HG03097 (cell line): Measurements from ENCODE around the gene FIZ1.
"Not testable (repeated sequence)": the region's sequence is repeated elsewhere in the genome, so short reads cannot be mapped to it uniquely, and the experiment has no call there.

Experiments used
- ATAC-seq: cut with Tn5 transposase; IDR thresholded peaks from one replicate; pipeline ENCODE4 v1.9.1; 2021; ENCODE audit not compliant: unreplicated experiment, low FRiP score

FIZ1 gene

DNA sequence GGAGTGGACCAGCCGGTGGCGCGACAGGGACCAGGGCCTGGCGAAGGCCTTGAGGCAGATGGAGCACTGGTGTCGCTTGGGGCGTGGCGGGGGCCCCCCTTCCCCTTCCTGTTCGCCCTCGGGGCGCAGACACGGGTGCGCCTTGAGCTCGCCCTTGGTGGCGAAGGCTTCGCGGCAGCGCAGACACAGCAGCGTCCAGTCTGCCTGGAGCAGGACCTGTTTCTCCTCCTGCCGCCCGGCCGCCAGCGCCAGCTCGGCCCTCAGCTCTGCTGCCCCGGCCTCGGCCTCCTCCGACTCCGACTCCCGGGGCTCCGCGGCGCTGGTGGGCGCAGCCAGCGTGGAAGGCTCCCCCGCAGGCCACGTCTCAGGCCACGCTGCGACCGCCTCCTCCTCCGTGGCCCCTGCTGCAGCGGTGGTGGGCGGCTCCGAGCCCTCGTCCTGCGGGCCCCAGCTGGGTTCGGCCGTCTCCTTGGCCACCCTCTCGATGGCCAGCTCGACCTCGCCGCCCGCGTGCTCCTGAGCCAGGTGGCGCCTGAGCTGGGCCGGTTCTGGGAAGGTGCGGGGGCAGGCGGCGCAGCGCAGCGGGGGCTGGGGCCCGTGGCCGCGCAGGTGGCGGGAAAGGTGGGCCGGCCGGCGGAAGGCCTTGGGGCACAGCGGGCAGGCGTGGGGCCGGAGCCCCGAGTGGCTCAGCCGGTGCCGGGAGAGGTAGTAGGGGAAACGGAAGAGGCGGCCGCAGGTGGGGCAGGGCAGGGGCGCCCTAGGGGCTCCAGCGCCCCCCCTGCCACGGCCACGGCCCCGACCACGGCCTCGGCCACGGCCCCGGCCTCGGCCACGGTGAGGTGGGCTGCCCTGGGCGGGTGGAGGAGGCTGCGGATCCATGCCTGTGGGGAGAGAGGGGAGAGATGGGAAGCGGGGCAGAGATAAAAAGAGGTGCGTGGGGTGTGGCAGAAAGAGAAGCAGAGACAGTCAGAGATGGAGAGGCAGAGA lies 20.3 kb downstream of the FIZ1 start:
- ATAC-seq, result no peak

DNA sequence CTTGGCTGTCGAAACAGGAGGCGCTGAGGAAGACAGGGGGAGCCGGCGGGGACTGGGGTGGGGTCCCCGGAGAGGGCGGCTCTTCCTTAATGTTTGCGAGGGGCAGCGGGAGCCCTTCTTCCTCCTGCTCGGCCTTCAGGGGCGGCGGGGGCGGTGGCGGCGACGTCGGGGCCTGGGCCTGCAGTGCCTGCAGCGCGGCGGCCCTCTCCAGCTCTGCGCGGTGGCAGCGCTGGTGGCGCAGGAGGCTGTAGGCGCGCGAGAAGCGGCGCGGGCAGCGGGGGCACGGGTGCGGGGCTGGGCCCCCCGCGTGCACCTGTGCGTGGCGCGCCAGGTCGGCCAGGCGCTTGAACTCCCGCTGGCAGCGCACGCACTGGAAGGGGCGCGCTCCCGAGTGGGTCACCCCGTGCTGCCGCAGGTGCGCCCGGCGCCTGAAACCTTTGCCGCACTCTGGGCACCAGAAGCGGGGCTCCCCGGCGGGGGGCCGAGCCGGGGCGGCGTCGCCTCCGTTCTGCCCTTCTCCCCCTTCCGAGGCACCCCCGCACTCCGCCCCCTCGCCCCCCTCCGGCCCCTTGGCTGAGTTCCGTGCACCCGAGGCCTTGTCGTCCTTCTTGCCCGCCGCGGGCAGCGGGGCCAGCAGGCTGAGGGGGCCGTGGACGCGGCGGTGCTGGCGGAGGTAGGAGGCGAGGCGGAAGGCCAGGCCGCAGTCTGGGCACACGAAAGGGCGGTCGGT lies 21.1 kb downstream of the FIZ1 start:
- no peak for ATAC-seq

DNA sequence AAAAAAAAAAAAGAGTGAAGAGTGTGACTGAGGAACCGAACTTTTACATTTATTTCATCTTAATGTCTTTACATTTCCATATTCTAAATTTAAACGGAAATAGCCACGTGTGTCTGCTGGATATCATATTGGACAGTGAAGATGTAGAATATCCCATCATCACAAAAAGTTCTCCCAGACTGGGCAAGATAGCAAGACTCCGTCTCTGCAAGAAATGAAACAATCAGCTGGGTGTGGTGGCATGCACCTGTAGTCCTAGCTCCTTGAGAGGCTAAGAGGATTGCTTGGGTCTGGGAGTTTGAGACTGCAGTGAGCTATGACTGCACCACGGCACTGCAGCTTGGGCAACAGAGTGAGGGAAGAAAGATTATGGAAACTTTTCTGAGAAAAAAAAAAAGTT lies 22.6 kb downstream of the FIZ1 start:
- no peak for ATAC-seq

DNA sequence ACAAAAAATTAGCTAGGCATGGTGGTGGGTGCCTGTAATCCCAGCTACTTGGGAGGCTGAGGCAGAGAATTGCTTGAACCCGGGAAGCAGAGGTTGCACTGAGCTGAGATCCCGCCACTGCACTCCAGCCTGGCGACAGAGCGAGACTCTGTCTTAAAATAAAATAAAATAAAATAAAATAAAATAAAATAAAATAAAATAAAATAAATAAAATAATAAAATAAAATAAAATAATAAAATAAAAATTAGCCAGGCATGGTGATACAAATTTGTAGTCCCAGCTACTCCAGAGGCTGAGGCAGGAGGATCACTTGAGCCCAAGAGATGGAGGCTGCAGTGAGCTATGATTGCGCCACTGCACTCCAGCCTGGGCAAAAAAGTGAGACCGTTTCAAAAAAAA lies 25.4 kb downstream of the FIZ1 start:
- not testable (repeated sequence) for ATAC-seq

DNA sequence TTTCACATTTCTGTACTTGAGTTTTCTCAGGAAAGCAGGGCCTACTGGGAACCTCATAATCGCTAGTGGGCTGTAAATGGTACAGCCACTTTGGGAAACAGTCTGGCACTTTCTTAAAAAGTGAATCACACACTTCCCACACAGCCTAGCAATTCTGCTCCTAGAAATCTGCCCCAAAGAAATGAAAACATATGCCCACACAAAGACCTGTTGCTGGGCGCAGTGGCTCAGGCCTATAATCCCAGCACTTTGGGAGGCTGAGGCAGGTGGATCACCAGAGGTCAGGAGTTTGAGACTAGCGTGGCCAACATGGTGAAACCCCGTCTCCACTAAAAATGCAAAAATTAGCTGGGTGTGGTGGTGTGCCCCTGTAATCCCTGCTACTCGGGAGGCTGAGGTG lies 29.8 kb downstream of the FIZ1 start:
- ATAC-seq, result not testable (repeated sequence)

DNA sequence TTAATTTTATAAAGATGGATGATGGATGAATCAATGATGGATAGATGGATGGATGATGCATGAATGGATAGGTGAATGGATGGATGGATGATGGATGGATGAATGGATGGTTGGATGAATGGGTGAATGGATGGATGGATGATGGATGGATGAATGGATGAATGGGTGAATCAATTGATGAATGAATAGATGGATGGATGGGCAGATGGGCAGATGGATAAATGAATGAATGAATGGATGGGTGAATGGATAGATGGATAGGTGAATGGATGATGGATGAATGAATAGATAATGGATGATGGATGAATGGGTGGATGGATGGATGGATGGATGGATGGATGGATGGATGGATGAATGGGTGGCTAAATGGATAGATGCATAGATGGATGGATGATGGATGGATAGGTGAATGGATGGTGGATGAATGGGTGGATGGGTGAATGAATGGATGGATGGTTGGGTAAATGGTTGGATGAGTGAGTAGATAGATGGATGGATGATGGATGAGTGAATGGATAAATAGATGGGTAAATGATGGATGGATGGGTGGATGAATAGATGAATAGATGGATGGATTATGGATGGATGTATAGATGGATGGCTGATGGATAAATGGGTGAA lies 31.5 kb downstream of the FIZ1 start:
- no peak for ATAC-seq

DNA sequence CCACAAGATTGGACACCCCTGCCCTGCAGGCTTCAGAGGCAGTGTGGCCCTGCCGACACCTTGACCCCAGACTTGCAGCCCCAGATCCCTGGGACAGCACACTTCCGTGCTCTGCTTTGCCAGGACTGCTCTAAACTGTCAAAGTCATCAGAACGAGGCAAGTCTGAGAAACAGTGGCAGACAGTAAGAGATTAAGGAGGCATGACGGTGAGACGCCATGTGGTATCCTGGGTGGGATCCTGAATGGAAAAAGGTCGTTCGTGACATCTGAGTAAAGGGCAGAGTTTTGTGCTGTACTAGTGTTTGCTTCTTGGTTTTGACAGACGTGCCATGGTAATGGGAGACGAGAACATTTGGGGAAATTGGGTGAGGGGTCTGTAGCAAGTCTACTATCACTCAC lies 32.5 kb downstream of the FIZ1 start:
- no peak for ATAC-seq

DNA sequence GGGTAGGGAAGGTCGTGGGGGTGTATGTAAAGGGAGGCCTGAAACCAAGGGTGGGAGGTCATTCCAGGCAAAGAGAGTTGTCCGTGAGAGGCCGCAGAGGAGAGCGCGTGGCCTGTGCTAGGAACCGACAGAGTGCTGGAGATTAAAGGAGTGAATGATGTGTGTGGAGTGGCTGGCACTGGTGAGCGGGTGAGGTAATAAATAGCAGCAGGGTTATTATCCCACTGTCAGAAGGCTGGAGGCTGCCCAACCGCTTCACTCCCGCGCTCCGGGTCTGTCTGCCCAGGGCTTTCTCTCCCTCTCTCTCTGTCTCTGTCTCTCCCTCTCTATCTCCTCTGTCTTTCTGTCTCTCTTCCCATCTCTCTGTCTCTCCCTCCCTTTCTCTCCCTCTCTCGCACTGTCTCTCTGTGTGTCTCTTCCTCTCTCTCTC lies 36.0 kb downstream of the FIZ1 start:
- no peak for ATAC-seq

DNA sequence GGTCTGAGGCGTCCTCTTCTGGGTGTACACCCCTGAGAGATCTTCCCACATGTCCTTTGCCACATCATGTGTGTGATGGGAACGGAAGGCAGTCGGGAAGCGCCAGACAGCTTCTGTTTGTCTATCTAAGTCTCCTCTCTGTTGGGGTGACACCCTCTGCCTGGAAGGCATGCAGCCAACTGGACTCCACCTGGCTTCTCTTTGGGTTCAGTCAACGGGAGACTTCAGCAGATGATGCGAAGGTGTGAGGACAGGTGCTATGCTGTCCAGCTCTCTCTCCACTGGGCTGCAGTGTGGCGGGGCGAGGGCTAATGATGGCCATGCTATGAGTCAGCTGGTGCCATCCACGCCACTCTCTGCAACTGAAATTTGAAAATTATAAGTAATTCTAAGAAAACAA lies 39.6 kb downstream of the FIZ1 start:
- no peak for ATAC-seq

DNA sequence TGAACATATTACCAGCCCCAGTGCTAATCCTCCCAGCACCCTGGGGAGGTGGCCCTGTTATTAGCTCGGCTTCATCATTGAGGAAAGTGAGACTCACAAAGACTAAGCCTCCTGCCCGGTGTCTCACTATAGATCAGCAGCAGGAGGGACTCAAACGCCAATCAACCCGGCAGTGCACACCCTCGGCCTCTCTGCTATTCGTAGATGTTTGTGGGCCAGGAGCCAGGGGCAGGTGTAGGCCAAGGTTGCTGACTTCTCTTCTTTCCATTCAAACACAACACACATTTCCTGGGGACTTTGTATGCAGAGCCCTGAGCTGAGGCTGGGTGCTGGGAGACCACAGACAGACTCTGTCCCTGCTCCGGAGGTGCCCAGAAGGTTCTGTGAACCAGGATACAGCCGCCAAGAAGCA lies 44.6 kb downstream of the FIZ1 start:
- ATAC-seq, result no peak

DNA sequence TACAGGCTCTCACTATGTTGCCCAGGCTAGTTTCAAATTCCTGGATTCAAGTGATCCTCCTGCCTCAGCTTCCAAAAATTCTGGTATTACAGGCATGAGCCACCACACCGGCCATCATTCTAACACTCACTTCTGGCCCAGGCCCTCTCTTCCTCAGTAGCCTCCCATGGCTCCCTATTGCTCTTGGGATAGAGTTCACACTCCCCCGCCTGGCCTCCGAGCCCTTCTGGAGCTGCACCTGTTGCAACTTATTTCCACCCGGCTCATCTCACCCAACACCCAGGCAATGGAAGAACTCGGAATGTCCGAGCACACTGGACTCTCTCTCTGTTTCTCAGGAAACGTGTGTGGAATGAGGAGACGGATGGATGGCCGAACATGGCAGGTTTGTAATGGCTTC lies 45.0 kb downstream of the FIZ1 start:
- ATAC-seq, result no peak

DNA sequence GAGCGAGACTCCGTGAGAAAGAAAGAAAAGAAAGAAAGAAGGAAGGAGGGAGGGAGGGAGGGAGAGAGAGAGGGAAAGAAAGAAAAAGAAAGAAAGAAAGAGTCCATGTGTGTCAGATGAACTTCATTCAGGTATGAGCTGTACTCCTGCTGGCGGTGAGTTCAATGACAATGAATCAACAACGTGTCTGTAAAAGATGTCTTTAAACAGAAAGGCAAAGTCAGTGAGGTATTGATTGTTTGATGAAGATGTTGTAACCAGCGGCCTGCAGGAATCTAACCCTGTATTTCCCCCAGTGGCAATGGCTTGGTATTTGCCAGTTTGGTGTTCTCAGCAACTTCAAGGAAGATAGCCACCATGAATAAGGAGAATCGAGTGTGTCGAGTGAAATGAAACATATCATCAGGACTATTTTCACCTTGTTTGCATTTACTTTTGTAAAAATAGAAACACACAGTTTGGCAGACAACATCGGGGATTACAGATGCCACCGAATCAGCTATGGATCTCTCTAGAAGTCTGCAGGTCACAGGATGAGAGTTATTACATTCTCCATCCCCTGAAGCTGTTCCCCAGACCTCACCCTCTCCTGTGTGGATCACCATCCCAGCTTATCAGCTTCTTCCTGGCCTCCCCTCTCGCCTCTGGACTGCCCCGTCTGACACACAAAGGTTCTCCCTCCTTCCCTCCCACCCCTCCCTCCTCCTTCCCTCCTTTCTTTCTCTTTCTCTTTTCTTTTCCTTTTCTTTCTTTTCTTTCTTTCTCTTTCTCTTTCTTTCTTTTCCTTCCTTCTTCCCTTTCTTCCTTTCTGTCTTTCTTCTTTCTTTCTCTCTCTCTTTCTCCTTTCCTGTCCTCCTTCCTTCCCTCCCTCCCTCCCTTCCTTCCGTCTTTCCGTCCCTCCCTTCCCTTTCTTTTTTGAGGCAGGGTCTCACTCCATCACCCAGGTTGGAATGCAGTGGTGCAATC lies 45.8 kb downstream of the FIZ1 start:
- no peak for ATAC-seq

DNA sequence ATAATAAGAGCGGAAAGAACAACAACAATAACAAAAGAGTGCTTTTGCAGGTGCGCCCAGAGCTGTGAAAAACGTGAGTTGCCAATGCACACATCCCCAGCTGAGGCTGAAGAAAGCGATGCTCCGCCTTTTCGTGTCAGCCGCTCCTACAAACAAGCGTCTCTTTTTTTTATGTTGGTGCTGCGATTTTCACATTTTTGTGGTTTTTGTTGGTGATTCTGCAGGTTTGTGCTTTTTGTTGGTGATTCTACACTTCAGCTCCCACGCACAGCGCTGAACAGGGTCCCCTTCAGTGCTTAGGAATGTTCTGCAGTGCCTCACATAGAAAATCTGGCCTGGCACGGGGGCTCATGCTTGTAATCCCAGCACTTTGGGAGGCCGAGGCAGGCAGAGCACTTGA lies 46.7 kb downstream of the FIZ1 start:
- ATAC-seq, result no peak

DNA sequence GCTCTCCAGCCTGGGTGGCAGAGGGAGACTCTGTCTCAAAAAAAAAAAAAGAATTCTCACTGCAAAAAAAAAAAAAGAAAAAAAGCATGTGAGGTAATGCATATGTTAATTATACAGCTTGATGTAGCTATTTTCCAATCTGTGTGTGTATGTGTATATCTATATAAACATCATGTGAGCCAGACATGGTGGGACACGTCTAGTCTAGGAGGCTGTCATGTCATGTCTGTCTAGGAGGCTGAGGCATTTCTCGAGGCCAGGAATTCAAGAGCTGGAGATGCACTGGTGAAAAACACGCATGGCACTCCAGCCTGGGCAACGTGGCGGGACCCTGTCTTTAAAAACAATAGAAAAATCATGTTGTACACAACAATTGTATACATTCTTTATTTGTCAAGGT lies 47.1 kb downstream of the FIZ1 start:
- no peak for ATAC-seq

DNA sequence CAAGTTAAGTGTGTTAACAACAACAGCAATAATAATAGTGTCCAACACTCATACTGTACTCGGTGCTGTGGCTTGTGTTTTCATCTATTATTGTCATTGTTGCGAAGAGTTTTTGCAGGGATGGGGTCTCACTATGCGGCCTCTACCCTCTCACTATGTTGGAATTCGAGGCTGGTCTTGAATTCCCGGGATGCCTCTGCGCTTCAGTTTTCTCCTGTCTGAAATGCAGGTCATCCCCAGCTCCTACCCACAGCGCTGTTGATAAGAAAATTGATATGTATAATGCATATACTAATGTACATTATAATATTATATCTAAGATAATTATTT lies 49.0 kb downstream of the FIZ1 start:
- ATAC-seq, result no peak

DNA sequence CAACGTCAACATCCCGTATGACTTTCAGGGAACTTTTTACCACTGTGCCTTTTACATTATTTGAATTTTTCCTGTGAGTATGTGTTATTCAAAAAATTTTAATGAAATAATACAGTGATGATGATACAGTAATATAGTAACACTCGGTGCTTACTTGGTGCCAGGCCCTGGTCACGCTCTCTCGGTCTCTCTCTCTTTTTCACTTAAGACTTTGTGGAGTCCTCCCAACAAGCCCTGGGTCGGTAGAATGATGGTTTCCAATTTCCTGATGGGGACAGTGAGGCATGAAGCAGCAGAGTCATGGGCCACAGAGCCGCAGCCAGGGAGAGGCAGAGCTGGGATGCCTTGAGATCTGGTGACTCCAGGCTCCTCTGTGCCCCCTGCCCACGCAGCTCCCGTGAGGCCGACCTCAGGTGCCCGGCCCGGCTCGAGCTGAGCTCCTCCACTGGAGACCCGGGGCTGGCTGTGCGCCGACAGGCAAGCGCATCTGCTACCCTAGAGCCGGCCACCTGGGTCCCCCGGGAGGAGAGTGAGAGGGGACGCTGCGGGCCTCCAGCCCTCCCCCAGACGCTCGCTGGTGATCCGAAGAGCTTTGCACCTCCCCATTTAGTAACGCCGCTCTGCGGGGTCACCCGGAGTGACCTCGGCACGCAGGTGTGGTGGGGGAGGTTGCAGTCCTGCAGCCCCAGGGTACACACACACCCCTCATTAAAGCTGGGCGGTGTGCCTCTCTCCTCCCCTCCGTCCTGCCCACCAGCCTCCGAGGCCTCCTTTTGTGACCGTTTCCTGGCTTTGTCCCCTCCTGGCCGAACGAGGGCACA lies 49.6 kb downstream of the FIZ1 start:
- no peak for ATAC-seq

DNA sequence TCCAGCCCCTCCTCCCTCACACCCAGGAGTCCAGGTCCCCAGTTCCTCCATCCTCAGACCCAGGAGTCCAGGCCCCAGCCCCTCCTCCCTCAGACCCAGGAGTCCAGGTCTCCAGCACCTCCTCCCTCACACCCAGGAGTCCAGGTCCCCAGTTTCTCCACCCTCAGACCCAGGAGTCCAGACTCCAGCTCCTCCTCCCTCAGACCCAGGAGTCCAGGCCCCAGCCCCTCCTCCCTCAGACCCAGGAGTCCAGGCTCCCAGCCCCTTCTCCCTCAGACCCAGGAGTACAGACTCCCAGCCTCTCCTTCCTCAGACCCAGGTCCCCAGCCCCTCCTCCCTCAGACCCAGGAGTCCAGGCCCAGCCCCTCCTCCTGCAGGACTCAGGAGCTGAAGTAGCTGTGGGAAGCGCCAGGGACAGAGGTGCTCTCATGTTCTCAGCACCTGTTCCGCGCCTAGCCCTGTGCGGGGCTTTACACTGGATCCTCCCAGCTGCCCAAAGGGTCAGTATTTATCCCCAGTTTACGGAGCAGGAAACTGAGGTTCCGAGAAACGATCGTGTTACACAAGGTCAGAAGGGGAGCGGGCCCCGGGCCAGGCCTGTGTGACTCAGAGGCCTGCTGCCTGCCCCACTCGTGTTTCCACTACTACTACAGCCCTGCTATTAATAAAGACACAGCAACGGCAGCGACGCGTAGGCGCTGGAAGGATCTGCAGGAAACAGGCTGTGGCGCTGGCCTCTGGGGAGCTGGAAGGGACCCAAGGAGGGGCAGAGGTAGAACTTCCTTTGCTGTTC lies 52.3 kb downstream of the FIZ1 start:
- no peak for ATAC-seq

DNA sequence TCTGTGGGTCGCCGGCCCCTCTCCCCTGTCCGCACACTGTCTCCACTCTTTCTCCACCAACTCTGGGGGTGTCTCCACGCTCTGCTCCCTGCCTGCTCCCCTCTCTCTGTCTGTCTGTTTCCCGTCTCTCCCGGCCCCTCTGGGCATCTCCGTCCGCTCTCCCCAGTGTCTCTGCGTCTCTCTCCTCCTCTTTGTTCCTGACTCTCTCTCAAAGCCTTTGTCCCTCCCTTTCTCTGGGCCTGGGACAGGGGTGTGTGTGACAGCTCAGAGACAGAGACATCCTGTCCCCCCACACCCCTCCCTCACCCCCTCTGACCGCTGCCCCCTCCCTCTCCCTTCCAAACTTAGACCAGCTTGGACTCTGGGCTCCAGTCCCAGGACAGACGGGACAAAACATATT lies 53.3 kb downstream of the FIZ1 start:
- no peak for ATAC-seq

DNA sequence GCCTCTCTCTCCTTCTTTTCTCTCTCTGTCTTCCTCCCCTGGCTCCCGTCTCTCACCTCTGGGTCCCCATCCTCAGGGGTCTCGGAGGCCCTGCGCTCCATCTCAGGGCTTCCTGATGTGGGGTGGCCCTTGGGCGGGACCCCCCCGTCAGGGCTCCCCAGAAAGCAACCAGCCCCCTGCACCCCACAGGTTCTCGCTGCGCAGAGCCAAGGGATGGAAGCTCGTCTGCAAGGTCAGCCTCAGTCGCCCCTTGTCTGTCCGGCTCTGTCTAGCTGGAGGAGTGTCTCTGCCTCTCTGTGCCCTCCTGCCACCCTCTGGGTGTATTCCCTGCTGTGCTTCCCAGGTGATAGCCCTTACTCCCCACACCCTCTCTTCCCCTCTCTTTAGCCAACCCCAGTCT lies 53.9 kb downstream of the FIZ1 start, which contains the start of gene SBK3:
TSS of gene SBK3 (minus strand) at position 101 of the 400 bp plus-strand sequence. CDS start at position 101, 0 bp downstream.
- ATAC-seq, result no peak
